HEK293T (cell line): Measurements from ENCODE around the gene ZCCHC14.

ENCODE experiments used
- CTCF ChIA-PET: fragments of 350-600 bp; formaldehyde crosslinking; extraction: SDS; loops from one replicate; lab custom pipeline; 2021; ENCODE audit warnings: antibody characterized with exemption, inconsistent platforms; lab: Yijun Ruan, JAX
- POLR2A ChIA-PET: fragments of 350-600 bp; formaldehyde crosslinking; extraction: SDS; loops from one replicate; lab custom pipeline; 2020; ENCODE audit warnings: antibody characterized with exemption, inconsistent platforms; lab: Yijun Ruan, JAX
- DNase-seq: peaks from one replicate; pipeline ENCODE4 v3.0.0; 2012; ENCODE audit warnings: mixed read lengths; ENCODE audit errors: extremely low spot score
- ARNT ChIP-seq: fragments of 450-650 bp; IDR thresholded peaks from 2 replicates; pipeline ENCODE4 v1.6.1; 2017; ENCODE audit warnings: mild to moderate bottlenecking
- BHLHE40 ChIP-seq: fragments of 450-650 bp; IDR thresholded peaks from 2 replicates; pipeline ENCODE4 v1.6.1; 2016; ENCODE audit warnings: mild to moderate bottlenecking, moderate library complexity, borderline replicate concordance
- CTBP1 ChIP-seq: fragments of 450-650 bp; IDR thresholded peaks from 2 replicates; pipeline ENCODE4 v1.6.1; 2016; ENCODE audit warnings: borderline replicate concordance
- ELF4 ChIP-seq: fragments of 450-650 bp; IDR thresholded peaks from 2 replicates; pipeline ENCODE4 v1.6.1; 2017; ENCODE audit warnings: antibody characterized with exemption
- FOXA1 ChIP-seq: fragments of 450-650 bp; IDR thresholded peaks from 2 replicates; pipeline ENCODE4 v1.6.1; 2016; ENCODE audit warnings: mild to moderate bottlenecking
- FOXK2 ChIP-seq: fragments of 450-650 bp; IDR thresholded peaks from 2 replicates; pipeline ENCODE4 v1.6.1; 2016; ENCODE audit warnings: mild to moderate bottlenecking
- FOXM1 ChIP-seq: fragments of 450-650 bp; IDR thresholded peaks from 2 replicates; pipeline ENCODE4 v1.6.1; 2017; ENCODE audit warnings: mild to moderate bottlenecking, borderline replicate concordance
- HDGF ChIP-seq: fragments of 450-650 bp; IDR thresholded peaks from 2 replicates; pipeline ENCODE4 v1.6.1; 2017; ENCODE audit warnings: antibody characterized with exemption, borderline replicate concordance
- L3MBTL2 ChIP-seq: fragments of 450-650 bp; conservative IDR thresholded peaks from 2 replicates; pipeline ENCODE4 v1.6.1; 2016; ENCODE audit warnings: mild to moderate bottlenecking
- LEF1 ChIP-seq: fragments of 450-650 bp; IDR thresholded peaks from 2 replicates; pipeline ENCODE4 v1.6.1; 2017; ENCODE audit warnings: mild to moderate bottlenecking, borderline replicate concordance
- NFRKB ChIP-seq: fragments of 450-650 bp; IDR thresholded peaks from 2 replicates; pipeline ENCODE4 v1.6.1; 2016; ENCODE audit warnings: mild to moderate bottlenecking, moderate library complexity
- SP1 ChIP-seq: fragments of 450-650 bp; IDR thresholded peaks from 2 replicates; pipeline ENCODE4 v1.6.1; 2017
- SUZ12 ChIP-seq: fragments of 450-650 bp; IDR thresholded peaks from 2 replicates; pipeline ENCODE4 v1.6.1; 2016; ENCODE audit warnings: mild to moderate bottlenecking
- TARDBP ChIP-seq: fragments of 450-650 bp; IDR thresholded peaks from 2 replicates; pipeline ENCODE4 v1.6.1; 2016
- ZNF384 ChIP-seq: fragments of 450-650 bp; IDR thresholded peaks from 2 replicates; pipeline ENCODE4 v1.6.1; 2016
- TF ChIP-seq, protein P1 (sequence below): fragments of 450-650 bp; IDR thresholded peaks from 2 replicates; pipeline ENCODE4 v1.6.1; 2016

ZCCHC14 gene

DNA sequence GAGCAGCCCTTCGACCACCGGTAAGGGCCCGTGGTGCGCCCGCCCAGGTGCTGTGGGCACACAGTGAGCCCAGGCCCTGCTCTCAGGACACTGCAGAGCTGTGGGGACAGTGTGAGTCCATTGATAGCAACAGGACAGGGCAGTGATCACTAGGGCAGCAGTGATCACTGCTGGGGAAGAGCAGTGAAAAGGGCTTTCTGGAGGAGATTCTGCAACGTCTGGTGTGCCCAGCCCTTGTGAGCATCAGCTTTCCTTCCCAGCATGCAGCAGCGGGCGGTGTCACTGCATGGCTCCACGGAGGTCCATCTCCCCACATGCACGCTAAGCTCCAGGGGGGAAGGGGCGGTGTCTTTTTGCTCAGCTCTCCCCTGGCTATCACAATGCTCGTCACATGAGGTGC, 68.6 kb downstream of the ZCCHC14 start:
- DNase-seq: no peak
- ChIA-PET POLR2A (no interaction called here), CTCF (no interaction called here)
- TF ChIP-seq LEF1 (no peak), ZNF384 (no peak), FOXA1 (no peak), FOXM1 (no peak), L3MBTL2 (no peak), ARNT (no peak), CTBP1 (no peak), FOXK2 (no peak), HDGF (no peak)

GRCh38 chr16:87423429-87423828, 69.4 kb downstream of the ZCCHC14 start:
- no peak for DNase-seq
- ChIA-PET POLR2A (interaction anchor here (0.6 kb wide), 1 partner anchor 11 kb away, joined by 3 read pairs; no protein-coding TSS in a partner anchor), CTCF (no interaction called here)
- TF ChIP-seq SUZ12 (no peak), HDGF (no peak), SP1 (no peak), LEF1 (no peak), ARNT (no peak), FOXM1 (no peak), L3MBTL2 (no peak), ZNF384 (no peak), ELF4 (no peak), CTBP1 (no peak), BHLHE40 (no peak), FOXK2 (no peak), FOXA1 (no peak), NFRKB (no peak), TARDBP (no peak)
- TF ChIP-seq, protein P1, sequence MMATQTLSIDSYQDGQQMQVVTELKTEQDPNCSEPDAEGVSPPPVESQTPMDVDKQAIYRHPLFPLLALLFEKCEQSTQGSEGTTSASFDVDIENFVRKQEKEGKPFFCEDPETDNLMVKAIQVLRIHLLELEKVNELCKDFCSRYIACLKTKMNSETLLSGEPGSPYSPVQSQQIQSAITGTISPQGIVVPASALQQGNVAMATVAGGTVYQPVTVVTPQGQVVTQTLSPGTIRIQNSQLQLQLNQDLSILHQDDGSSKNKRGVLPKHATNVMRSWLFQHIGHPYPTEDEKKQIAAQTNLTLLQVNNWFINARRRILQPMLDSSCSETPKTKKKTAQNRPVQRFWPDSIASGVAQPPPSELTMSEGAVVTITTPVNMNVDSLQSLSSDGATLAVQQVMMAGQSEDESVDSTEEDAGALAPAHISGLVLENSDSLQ: no peak

- POLR2A ChIA-PET: no interaction called here
- DNase-seq: no peak
- TF ChIP-seq FOXA1 (no peak), TARDBP (no peak), L3MBTL2 (no peak), SP1 (no peak), LEF1 (no peak), ELF4 (no peak), FOXM1 (no peak), CTBP1 (no peak), SUZ12 (no peak), ARNT (no peak)
- CTCF ChIA-PET: no interaction called here
Observed at GRCh38 chr16:87422106-87422505, 70.7 kb downstream of the ZCCHC14 start.

DNA sequence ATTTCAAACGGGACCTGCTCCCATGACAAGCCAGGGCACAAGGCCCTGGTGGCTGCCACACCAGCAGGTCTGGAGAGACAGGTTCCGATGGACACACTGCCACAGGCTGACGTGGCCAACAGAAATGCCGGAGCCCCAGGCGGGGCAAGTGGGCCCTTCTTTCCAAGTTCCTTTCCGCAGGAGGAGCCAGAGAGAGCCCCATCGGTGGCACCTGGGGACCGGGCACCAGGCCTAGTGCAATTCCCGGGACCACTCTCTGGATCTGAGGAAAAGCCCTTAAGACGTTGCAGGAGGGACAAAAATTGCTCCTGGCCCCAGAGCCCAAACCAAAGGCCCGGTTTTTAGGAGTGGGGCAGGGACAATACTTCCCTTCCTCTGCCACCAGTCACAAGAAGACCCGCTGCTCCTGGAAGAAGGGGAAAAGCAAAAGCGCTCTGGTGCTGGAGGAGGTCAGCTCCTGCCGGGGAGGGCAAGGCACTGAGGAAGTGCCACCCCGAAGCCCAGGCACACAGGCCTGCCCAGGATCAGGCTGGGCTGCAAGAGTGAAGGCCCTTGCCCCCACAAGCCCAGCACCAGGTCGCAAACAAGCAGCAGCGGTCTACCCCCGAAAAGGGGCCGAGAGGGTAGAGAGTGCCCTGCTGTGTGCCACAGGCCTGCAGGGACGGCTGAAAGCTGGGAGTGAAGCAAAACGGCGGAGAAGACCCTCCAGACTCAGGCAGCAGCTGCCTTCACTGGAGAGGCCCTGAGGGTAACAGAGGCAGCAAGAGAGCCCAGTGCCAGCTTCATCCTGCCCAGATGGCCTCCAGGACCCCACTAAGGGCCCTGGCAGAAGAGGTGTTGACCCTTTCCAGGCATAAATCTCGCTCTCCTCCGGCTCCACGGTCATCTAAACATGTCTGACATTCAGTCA, 71.6 kb downstream of the ZCCHC14 start:
- DNase-seq: no peak
- POLR2A ChIA-PET: no interaction called here
- TF ChIP-seq SP1 (no peak), LEF1 (no peak), SUZ12 (no peak), ELF4 (no peak), ZNF384 (no peak), FOXA1 (no peak), NFRKB (no peak), CTBP1 (no peak), FOXM1 (no peak), HDGF (no peak)
- CTCF ChIA-PET: interaction anchor here (0.6 kb wide), 1 partner anchor 21 kb away, joined by 6 read pairs; no protein-coding TSS in a partner anchor

GRCh38 chr16:87420026-87421002, 72.5 kb downstream of the ZCCHC14 start:
- ChIA-PET POLR2A (no interaction called here), CTCF (interaction anchor here (0.6 kb wide), 1 partner anchor 20 kb away, joined by 6 read pairs; no protein-coding TSS in a partner anchor)
- DNase-seq: no peak
- TF ChIP-seq SUZ12 (no peak), L3MBTL2 (no peak), ELF4 (no peak), NFRKB (no peak), ZNF384 (no peak), FOXK2 (no peak), BHLHE40 (no peak), ARNT (no peak), TARDBP (no peak), LEF1 (no peak), FOXA1 (no peak), CTBP1 (no peak), HDGF (no peak)

DNA sequence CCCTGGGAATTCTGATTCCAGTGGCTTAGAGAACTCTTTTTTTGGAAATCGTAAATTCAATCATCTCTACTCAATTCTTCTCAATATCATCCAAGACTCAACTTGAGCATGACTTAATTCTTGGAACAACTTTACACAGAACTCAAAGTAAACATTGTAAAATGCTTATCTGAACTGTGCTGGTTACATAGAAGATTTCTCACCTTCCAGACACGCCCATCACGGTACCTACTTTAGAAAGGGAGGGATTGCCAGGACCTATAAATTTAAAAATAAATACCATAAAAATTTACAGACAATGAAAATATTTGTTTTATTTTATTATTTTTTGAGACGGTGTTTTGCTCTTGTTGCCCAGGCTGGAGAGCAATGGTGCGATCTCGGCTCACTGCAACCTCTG, 74.2 kb downstream of the ZCCHC14 start:
- TF ChIP-seq L3MBTL2 (no peak), HDGF (no peak), LEF1 (no peak), BHLHE40 (no peak), ELF4 (no peak), FOXK2 (no peak), TARDBP (no peak), ZNF384 (no peak), FOXM1 (no peak), ARNT (no peak), SUZ12 (no peak), NFRKB (no peak), CTBP1 (no peak), FOXA1 (no peak), SP1 (no peak)
- TF ChIP-seq, protein P1: no peak
- no peak for DNase-seq
- POLR2A ChIA-PET: no interaction called here
- CTCF ChIA-PET: no interaction called here
